Astrocyte of the cerebellum (primary cell): Measurements from ENCODE around the gene KIAA0930.

Experiments
- DNase-seq: peaks from one replicate; pipeline ENCODE4 v3.0.0-alpha.2; 2011; ENCODE audit warnings: low read depth
- H3K4me3 ChIP-seq: 2 replicates; pipeline ENCODE4 v1.5.1; 2011; ENCODE audit warnings: mild to moderate bottlenecking, low read depth, low read length, moderate library complexity
- in situ Hi-C: cut with HindIII; loops from 2 replicates; pipeline ENCODE4 v1.10.0; 2017; ENCODE audit warnings: low sequenced_read_pairs
- TF ChIP-seq, protein P1 (sequence below): IDR thresholded peaks from 2 replicates; pipeline ENCODE4 v1.5.1; 2012; ENCODE audit warnings: low read length, low read depth, moderate library complexity, mild to moderate bottlenecking; ENCODE audit errors: missing control alignments

The KIAA0930 gene

DNA sequence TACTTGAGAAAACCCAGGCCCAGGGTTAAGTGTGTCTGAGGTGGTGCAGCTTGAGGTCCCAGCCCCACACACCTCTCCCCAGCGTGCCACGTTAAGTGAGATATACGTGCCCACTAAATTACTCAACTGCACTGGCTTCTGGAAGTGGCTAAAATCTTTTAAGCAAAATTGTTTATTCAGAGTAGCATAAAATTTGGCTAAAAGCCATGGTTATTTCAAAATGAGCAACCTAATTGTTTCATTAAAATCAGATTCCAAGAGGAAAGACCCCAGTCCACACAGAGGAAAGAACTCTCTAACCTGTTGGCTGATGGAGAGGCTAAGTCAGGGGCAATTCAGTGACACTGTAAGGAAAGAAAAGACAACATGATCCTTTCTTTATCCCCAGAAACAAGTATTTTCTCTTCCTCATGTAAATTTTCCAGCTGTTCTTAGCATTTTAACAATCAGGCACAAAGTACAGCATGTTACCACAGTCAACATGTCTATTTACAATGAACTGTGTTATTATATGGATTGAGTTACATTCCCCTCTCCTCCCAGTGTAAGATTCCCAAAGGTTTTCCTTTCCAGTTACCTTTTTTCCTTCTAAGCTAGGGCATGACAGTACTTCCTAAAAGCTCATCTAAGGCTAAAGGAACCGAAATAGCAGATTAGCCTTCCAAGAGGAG lies 50.4 kb downstream of the KIAA0930 start:
- no peak for DNase-seq
- TF ChIP-seq, protein P1, sequence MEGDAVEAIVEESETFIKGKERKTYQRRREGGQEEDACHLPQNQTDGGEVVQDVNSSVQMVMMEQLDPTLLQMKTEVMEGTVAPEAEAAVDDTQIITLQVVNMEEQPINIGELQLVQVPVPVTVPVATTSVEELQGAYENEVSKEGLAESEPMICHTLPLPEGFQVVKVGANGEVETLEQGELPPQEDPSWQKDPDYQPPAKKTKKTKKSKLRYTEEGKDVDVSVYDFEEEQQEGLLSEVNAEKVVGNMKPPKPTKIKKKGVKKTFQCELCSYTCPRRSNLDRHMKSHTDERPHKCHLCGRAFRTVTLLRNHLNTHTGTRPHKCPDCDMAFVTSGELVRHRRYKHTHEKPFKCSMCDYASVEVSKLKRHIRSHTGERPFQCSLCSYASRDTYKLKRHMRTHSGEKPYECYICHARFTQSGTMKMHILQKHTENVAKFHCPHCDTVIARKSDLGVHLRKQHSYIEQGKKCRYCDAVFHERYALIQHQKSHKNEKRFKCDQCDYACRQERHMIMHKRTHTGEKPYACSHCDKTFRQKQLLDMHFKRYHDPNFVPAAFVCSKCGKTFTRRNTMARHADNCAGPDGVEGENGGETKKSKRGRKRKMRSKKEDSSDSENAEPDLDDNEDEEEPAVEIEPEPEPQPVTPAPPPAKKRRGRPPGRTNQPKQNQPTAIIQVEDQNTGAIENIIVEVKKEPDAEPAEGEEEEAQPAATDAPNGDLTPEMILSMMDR = no peak
- H3K4me3 ChIP-seq = no peak overlapping the region
- in situ Hi-C loops = no loop called here

DNA sequence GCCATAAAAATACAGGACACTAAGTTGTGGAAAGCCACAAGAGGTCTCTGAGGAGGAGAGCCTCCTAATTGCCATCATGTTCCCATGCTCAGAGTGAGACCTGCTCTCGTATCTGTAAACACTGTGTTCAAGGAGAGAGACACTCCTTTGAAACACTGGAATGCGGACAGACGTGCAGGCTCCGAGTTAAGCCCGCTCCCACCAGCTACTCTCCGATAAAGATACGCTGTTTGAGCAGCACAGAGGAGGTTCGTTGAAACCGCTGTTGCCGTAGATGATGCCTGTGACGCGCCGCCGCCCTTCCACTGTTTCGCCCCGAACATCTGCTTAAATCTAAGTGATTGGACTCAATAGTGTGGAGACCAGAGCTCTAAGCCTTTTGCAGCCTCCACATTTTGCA lies 51.9 kb downstream of the KIAA0930 start:
- in situ Hi-C loops = no loop called here
- no peak for DNase-seq
- H3K4me3 ChIP-seq = no peak overlapping the region
- TF ChIP-seq, protein P1 = no peak

DNA sequence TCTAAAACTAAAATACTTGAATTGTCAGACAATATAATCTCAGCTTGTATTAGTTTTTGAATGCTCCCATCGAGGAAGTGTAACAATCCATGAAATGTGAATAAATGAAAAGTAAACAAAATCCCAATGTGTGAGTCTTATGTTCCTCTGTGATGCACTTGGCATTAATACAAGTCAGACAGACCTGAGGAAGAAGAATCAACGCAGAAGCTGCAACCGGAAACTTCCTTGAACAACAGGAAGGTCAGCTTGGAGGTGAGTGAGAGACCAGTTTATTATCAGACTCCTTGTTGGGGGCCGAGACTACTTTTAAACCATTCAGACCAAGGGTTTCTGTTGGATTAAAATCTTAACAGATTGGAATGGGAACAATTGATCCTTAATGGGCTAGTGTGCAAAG lies 52.8 kb downstream of the KIAA0930 start:
- DNase-seq = no peak
- TF ChIP-seq, protein P1 = no peak
- H3K4me3 ChIP-seq = no peak overlapping the region
- in situ Hi-C loops = no loop called here

DNA sequence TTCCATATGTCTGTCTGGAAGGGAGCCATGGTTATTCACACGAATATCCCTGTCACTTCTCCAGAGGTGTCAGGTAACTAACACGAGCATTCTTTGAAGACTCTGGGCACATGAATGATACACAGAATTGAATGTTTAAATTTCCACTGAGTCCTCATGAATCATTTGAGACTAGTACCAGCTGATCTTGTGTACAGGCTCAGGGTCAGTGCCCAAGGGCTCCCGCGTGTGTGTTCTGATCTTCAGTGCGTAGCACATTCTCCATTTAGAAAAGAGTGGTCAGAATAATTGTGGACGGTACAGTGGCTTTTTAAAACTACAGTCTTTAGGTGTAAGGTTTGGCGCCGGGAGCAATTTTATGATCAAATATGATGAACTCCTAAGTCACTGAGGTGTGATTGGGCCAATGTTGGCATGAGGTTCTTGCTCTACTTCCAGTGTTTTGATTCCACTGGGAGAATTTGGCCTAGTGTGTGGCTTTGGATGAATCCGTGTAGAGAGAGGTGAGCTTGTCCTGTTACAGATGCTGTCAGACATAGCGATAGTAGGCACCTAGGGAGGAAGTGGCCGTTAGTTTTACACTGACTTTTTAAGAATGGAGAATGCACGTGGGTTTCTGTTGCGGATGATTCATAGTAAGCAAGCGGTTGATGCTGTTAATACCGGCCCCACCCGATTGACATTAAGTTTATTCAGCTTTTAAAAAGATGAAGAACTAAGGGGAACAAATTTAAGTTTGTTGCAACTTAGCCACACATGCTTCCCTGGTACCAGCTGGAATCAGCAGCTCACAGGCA lies 54.8 kb downstream of the KIAA0930 start:
- in situ Hi-C loops = no loop called here
- H3K4me3 ChIP-seq = no peak overlapping the region
- TF ChIP-seq, protein P1 = no peak
- no peak for DNase-seq

DNA sequence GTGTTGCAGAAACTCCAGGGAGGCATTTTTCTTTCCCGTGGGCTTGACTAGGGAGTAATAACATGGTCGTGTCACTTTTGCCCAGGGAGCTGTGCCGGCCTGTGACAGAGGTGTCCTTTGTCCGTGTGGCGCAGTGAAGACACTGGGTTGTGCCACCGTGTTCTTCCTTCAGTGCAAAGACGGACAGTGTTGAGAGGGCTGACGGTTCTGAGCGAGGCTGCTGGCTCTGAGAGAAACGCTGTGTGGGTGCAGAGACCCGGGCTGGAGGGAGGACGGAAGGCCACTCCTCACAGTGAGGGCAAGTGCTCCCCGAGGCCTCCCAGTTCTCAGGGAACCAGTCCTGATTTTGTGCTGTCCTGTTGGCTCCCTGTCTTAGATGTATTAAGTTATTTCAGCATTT lies 56.7 kb downstream of the KIAA0930 start:
- no peak overlapping the region for H3K4me3 ChIP-seq
- DNase-seq = no peak
- TF ChIP-seq, protein P1 = no peak
- in situ Hi-C loops = no loop called here

DNA sequence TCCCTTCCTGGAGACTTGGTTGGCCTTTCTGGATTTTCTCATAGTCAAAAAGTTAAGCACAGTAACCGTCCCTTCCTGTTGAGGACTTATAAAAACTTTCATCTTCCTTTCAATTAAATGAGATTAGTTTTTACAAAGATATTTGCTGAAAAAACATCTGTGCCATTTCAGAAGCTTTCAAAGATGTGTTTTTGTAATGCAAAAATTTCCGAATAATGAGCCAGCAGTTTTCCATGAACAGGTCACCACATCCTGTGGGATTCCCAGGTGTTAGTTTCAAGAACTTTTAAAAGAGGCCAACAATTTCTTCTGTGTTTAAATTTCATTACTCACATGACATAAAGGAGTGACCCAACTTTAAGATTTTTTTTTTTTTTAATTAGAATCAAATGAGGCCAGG lies 58.9 kb downstream of the KIAA0930 start:
- TF ChIP-seq, protein P1 = no peak
- in situ Hi-C loops = no loop called here
- no peak overlapping the region for H3K4me3 ChIP-seq
- DNase-seq = no peak
